ENCODE measurements around the gene GDPD5.

- TF ChIP-seq, protein P1, sequence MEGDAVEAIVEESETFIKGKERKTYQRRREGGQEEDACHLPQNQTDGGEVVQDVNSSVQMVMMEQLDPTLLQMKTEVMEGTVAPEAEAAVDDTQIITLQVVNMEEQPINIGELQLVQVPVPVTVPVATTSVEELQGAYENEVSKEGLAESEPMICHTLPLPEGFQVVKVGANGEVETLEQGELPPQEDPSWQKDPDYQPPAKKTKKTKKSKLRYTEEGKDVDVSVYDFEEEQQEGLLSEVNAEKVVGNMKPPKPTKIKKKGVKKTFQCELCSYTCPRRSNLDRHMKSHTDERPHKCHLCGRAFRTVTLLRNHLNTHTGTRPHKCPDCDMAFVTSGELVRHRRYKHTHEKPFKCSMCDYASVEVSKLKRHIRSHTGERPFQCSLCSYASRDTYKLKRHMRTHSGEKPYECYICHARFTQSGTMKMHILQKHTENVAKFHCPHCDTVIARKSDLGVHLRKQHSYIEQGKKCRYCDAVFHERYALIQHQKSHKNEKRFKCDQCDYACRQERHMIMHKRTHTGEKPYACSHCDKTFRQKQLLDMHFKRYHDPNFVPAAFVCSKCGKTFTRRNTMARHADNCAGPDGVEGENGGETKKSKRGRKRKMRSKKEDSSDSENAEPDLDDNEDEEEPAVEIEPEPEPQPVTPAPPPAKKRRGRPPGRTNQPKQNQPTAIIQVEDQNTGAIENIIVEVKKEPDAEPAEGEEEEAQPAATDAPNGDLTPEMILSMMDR (IDR thresholded peaks at IDR 0.05) = no peak
- TF ChIP-seq EZH2 (IDR thresholded peaks at IDR 0.05; ENCODE audit: borderline replicate concordance, insufficient read depth, low read depth, low read length, poor library complexity, severe bottlenecking) = no peak
Measured at GRCh38 chr11:75549370-75549958, 23.7 kb upstream of the GDPD5 start.
